ENCODE measurements around the gene CSTPP1. TPM values are rescaled to one million over a fixed set of nuclear protein-coding genes. Genes with fewer than 3 reads are reported as not detected.

Gene CSTPP1
- total RNA-seq, 1 donor from 2014 or later = 32.7 TPM

DNA sequence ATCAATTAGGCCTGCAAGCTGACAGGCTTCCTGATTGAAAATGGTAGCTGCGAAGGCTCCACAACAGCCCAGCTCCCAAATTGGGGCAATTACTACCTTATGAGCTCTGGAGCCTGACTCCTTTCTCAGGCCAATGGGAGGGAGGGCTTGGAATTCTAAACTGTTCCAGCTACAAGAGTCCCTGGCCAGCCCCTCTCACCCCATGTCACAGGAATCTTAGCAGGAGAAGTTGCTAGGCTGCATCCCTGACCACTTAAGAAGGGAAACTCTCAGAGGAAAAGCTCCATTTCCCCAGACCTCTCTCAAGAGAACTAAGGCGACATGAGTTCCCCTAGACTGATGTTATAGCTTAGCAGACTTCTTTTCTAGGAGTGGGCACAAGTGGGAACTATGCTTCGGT lies 23.1 kb upstream of the CSTPP1 start:
- peaks cover 16% of the 10 kb centered on the region for H3K27me3 ChIP-seq
- H3K9ac ChIP-seq = no peak overlapping the region
- TF ChIP-seq, protein P1, sequence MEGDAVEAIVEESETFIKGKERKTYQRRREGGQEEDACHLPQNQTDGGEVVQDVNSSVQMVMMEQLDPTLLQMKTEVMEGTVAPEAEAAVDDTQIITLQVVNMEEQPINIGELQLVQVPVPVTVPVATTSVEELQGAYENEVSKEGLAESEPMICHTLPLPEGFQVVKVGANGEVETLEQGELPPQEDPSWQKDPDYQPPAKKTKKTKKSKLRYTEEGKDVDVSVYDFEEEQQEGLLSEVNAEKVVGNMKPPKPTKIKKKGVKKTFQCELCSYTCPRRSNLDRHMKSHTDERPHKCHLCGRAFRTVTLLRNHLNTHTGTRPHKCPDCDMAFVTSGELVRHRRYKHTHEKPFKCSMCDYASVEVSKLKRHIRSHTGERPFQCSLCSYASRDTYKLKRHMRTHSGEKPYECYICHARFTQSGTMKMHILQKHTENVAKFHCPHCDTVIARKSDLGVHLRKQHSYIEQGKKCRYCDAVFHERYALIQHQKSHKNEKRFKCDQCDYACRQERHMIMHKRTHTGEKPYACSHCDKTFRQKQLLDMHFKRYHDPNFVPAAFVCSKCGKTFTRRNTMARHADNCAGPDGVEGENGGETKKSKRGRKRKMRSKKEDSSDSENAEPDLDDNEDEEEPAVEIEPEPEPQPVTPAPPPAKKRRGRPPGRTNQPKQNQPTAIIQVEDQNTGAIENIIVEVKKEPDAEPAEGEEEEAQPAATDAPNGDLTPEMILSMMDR (IDR thresholded peaks at IDR 0.05) = no peak
- TF ChIP-seq EZH2phosphoT487 (IDR thresholded peaks at IDR 0.05) (no peak), EZH2 (IDR thresholded peaks at IDR 0.05) (no peak)
- peak overlapping the region; percentile 22 for H3K27ac Mint-ChIP-seq
- H3K4me2 ChIP-seq = peak overlapping the region; percentile 81
- H3F3A ChIP-seq (ENCODE audit: low read depth) = peaks cover 50% of the 10 kb centered on the region
- H3K4me3 Mint-ChIP-seq = peak overlapping the region; percentile 89
- peak overlapping the region; percentile 43 for H3K4me3 ChIP-seq
- H4K20me1 ChIP-seq (ENCODE audit: low read depth) = peaks cover 20% of the 10 kb centered on the region
- peaks cover 12% of the 10 kb centered on the region for H3K36me3 Mint-ChIP-seq
- DNase-seq (ENCODE audit: low spot score) = peak; percentile 41
- H3K79me2 ChIP-seq (ENCODE audit: low read depth) = peaks cover 61% of the 10 kb centered on the region
- H3K36me3 ChIP-seq = no peaks in the 10 kb centered on the region
- no peaks in the 10 kb centered on the region for H3K9me3 ChIP-seq (ENCODE audit: low read depth)
- peaks cover 63% of the 10 kb centered on the region for H3K4me1 Mint-ChIP-seq
- H2AFZ ChIP-seq (replicated peaks) = peak overlapping the region; percentile 70
- peaks cover 32% of the 10 kb centered on the region for H3K4me1 ChIP-seq
- H3K9me3 Mint-ChIP-seq = no peaks in the 10 kb centered on the region
- H3K27ac ChIP-seq = peak overlapping the region; percentile 9
- peaks cover 3% of the 10 kb centered on the region for H3K27me3 Mint-ChIP-seq (ENCODE audit: insufficient read depth, low read depth)

DNA sequence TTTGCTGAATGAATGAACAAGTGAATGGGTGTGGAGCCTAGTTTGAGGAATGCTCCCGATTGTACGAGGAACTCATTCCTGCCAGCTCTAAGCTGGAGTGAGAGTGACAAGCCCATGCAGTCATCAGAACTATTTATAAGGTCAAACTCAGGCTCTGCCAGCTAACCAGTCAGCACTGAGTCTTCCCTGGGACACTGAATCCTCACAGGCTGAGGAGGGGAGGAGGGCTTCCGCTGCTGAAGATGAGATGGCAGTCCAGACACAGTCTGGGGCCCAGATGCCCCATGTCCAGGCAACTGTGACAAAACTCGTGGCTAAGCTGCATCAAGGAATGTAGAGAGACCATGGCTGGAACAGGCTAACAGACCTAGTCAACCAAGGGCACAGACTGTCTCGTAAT lies 22.2 kb upstream of the CSTPP1 start:
- Histone ChIP-seq H3K36me3 (no peaks in the 10 kb centered on the region), H3K9ac (no peak overlapping the region), H2AFZ (replicated peaks) (no peak overlapping the region), H3K27ac (no peak overlapping the region), H3K79me2 (ENCODE audit: low read depth) (peaks cover 56% of the 10 kb centered on the region), H3K27me3 (peaks cover 16% of the 10 kb centered on the region), H3K4me1 (peaks cover 39% of the 10 kb centered on the region), H3K4me3 (no peak overlapping the region), H4K20me1 (ENCODE audit: low read depth) (peaks cover 27% of the 10 kb centered on the region), H3F3A (ENCODE audit: low read depth) (peaks cover 53% of the 10 kb centered on the region), H3K9me3 (ENCODE audit: low read depth) (no peaks in the 10 kb centered on the region), H3K4me2 (peak overlapping the region; percentile 81)
- Mint-ChIP-seq H3K4me1 (peaks cover 65% of the 10 kb centered on the region), H3K9me3 (no peaks in the 10 kb centered on the region), H3K4me3 (peak overlapping the region; percentile 89), H3K36me3 (peaks cover 12% of the 10 kb centered on the region), H3K27ac (no peak overlapping the region), H3K27me3 (ENCODE audit: insufficient read depth, low read depth) (peaks cover 3% of the 10 kb centered on the region)
- DNase-seq (ENCODE audit: low spot score) = peak; percentile 66
- TF ChIP-seq EZH2phosphoT487 (IDR thresholded peaks at IDR 0.05) = no peak
- no peak for TF ChIP-seq EZH2 (IDR thresholded peaks at IDR 0.05)
- TF ChIP-seq, protein P1 (IDR thresholded peaks at IDR 0.05) = no peak

DNA sequence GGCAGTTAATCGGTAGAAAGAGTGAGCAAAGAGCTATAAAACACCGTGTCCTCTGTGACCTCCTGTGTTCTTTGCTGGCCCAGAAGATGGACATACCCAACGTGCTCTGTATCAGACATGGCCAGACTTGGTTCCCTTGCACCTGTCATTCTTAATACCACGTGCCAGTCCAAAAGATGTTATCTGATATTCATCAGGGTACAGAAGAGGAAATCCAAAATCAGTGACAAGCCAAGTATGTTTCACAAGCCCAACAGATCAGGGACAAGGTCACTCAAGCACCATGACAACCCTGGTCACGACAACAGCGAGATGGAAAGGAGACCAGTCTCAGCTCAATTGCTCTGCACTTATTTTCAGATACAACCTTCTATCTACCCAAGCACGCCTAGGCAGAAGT lies 21.7 kb upstream of the CSTPP1 start:
- Histone ChIP-seq H3K27ac (no peak overlapping the region), H3K4me2 (peak overlapping the region; percentile 81), H4K20me1 (ENCODE audit: low read depth) (peaks cover 31% of the 10 kb centered on the region), H3K9ac (no peak overlapping the region), H3K79me2 (ENCODE audit: low read depth) (peaks cover 56% of the 10 kb centered on the region), H2AFZ (replicated peaks) (no peak overlapping the region), H3K4me3 (no peak overlapping the region), H3K4me1 (peaks cover 40% of the 10 kb centered on the region), H3F3A (ENCODE audit: low read depth) (peaks cover 58% of the 10 kb centered on the region), H3K36me3 (no peaks in the 10 kb centered on the region), H3K9me3 (ENCODE audit: low read depth) (no peaks in the 10 kb centered on the region), H3K27me3 (peaks cover 16% of the 10 kb centered on the region)
- H3K27ac Mint-ChIP-seq = peak overlapping the region; percentile 12
- TF ChIP-seq EZH2phosphoT487 (IDR thresholded peaks at IDR 0.05) = no peak
- no peak for TF ChIP-seq EZH2 (IDR thresholded peaks at IDR 0.05)
- TF ChIP-seq, protein P1 (IDR thresholded peaks at IDR 0.05) = no peak
- H3K4me3 Mint-ChIP-seq = peak overlapping the region; percentile 89
- no peak for DNase-seq (ENCODE audit: low spot score)
- peaks cover 3% of the 10 kb centered on the region for H3K27me3 Mint-ChIP-seq (ENCODE audit: insufficient read depth, low read depth)
- H3K4me1 Mint-ChIP-seq = peaks cover 67% of the 10 kb centered on the region
- no peaks in the 10 kb centered on the region for H3K9me3 Mint-ChIP-seq
- peaks cover 9% of the 10 kb centered on the region for H3K36me3 Mint-ChIP-seq
